A549 (cell line): ENCODE data around the gene MBD1. TPM values are rescaled to one million over a fixed set of nuclear protein-coding genes. Genes with fewer than 3 reads are reported as not detected.
A peak's percentile ranks its signal among the peaks of the same experiment; 100 is the strongest.

Source experiments
- CBX2 ChIP-seq: fragments of 200-600 bp; sonication (generic); IDR thresholded peaks from 2 replicates; pipeline ENCODE4 v1.6.1; 2016; ENCODE audit warnings: low read depth, mild to moderate bottlenecking, borderline replicate concordance
- CEBPB ChIP-seq, 2 experiments: fragments of >200 bp in 1 of 2; sonication (Bioruptor Twin) in 1 of 2; formaldehyde crosslinking in 1 of 2; IDR thresholded peaks; 2 replicates each; pipeline ENCODE4 v1.6.1; 2012 to 2016
- CHD2 ChIP-seq: fragments of 150-350 bp; IDR thresholded peaks from 2 replicates; pipeline ENCODE4 v1.6.1; 2014; ENCODE audit warnings: low read length; ENCODE audit not compliant: partially characterized antibody
- CHD4 ChIP-seq: fragments of 200-600 bp; sonication (generic); IDR thresholded peaks from 2 replicates; pipeline ENCODE4 v1.6.1; 2016; ENCODE audit warnings: antibody characterized with exemption, mild to moderate bottlenecking, borderline replicate concordance
- CTCF ChIP-seq: fragments of >200 bp; sonication (Bioruptor Twin); formaldehyde crosslinking; IDR thresholded peaks from 3 replicates; pipeline ENCODE4 v1.5.1; 2016
- EHF ChIP-seq: fragments of 250-450 bp; sonication (Bioruptor Pico); IDR thresholded peaks from 2 replicates; pipeline ENCODE4 v1.5.0; 2020; ENCODE audit warnings: mild to moderate bottlenecking
- EP300 ChIP-seq, 2 experiments: fragments of >200 bp; sonication (Bioruptor Twin); formaldehyde crosslinking; IDR thresholded peaks; 2 replicates in 1 of 2; 3 replicates in 1 of 2; pipeline ENCODE4 v1.6.1; 2016 to 2017
- FOSB ChIP-seq: fragments of 250-450 bp; sonication (Bioruptor Pico); IDR thresholded peaks from 2 replicates; pipeline ENCODE4 v1.5.0; 2020; ENCODE audit warnings: mild to moderate bottlenecking, moderate library complexity
- FOXS1 ChIP-seq: fragments of 250-450 bp; sonication (Bioruptor Pico); IDR thresholded peaks from 2 replicates; pipeline ENCODE4 v1.5.0; 2020; ENCODE audit warnings: mild to moderate bottlenecking, moderate library complexity
- GATA3 ChIP-seq: IDR thresholded peaks from 2 replicates; pipeline ENCODE4 v1.6.1; 2012; ENCODE audit warnings: borderline replicate concordance
- HDAC2 ChIP-seq: fragments of 200-600 bp; sonication (generic); IDR thresholded peaks from 2 replicates; pipeline ENCODE4 v1.6.1; 2016
- HES2 ChIP-seq: fragments of >200 bp; sonication (Bioruptor Twin); formaldehyde crosslinking; IDR thresholded peaks from 2 replicates; pipeline ENCODE4 v1.6.1; 2016
- HEYL ChIP-seq: fragments of 250-450 bp; sonication (Bioruptor Pico); IDR thresholded peaks from 2 replicates; pipeline ENCODE4 v1.8.0; 2021; ENCODE audit warnings: mild to moderate bottlenecking, moderate library complexity
- HOXB5 ChIP-seq: fragments of 250-450 bp; sonication (Bioruptor Pico); IDR thresholded peaks from 2 replicates; pipeline ENCODE4 v1.5.0; 2020; ENCODE audit warnings: mild to moderate bottlenecking, moderate library complexity
- JUN ChIP-seq, 2 experiments: fragments of >200 bp; sonication (Bioruptor Twin); formaldehyde crosslinking; IDR thresholded peaks; 2 replicates in 1 of 2; 3 replicates in 1 of 2; pipeline ENCODE4 v1.6.1; 2016 to 2017
- JUNB ChIP-seq: fragments of >200 bp; sonication (Bioruptor Twin); formaldehyde crosslinking; IDR thresholded peaks from 2 replicates; pipeline ENCODE4 v1.6.1; 2016
- MAX ChIP-seq: IDR thresholded peaks from 2 replicates; pipeline ENCODE4 v1.6.1; 2012
- MAZ ChIP-seq: fragments of 150-350 bp; IDR thresholded peaks from 2 replicates; pipeline ENCODE4 v1.6.1; 2014; ENCODE audit warnings: antibody characterized with exemption, low read depth, low read length, borderline replicate concordance
- NFE2L2 ChIP-seq: fragments of 150-350 bp; conservative IDR thresholded peaks from 2 replicates; pipeline ENCODE4 v1.6.1; 2014; ENCODE audit warnings: low read length
- PHF8 ChIP-seq: fragments of 200-600 bp; sonication (generic); IDR thresholded peaks from 2 replicates; pipeline ENCODE4 v1.6.1; 2016; ENCODE audit warnings: low read depth, mild to moderate bottlenecking, antibody characterized with exemption, moderate library complexity, borderline replicate concordance
- POLR2A ChIP-seq: IDR thresholded peaks from 2 replicates; pipeline ENCODE4 v1.6.1; 2012; ENCODE audit warnings: mild to moderate bottlenecking, low read length
- RARB ChIP-seq: fragments of 250-450 bp; sonication (Bioruptor Pico); IDR thresholded peaks from 2 replicates; pipeline ENCODE4 v1.8.0; 2021; ENCODE audit warnings: mild to moderate bottlenecking, moderate library complexity
- RCOR1 ChIP-seq: fragments of 150-350 bp; IDR thresholded peaks from 2 replicates; pipeline ENCODE4 v1.6.1; 2014; ENCODE audit warnings: antibody characterized with exemption, low read length, low read depth
- SREBF2 ChIP-seq: fragments of 450-650 bp; IDR thresholded peaks from 2 replicates; pipeline ENCODE4 v1.6.1; 2014; ENCODE audit warnings: mild to moderate bottlenecking, moderate library complexity
- TFCP2L1 ChIP-seq: fragments of 250-450 bp; sonication (Bioruptor Pico); IDR thresholded peaks from 2 replicates; pipeline ENCODE4 v1.5.0; 2021; ENCODE audit warnings: mild to moderate bottlenecking
- ZC3H11A ChIP-seq: fragments of 450-650 bp; IDR thresholded peaks from 2 replicates; pipeline ENCODE4 v1.6.1; 2014; ENCODE audit warnings: antibody characterized with exemption, mild to moderate bottlenecking
- ZSCAN20 ChIP-seq: fragments of 250-450 bp; sonication (Bioruptor Pico); IDR thresholded peaks from 2 replicates; pipeline ENCODE4 v1.8.0; 2022; ENCODE audit warnings: mild to moderate bottlenecking, moderate library complexity
- polyA plus RNA-seq, 4 experiments: library from polyadenylated mRNA; depleted of rRNA in 3 of 4; stranded (reverse); fragments of >200 nt; fragmentation: RNase III in 1 of 4; extraction: RNeasy Plus Mini Kit Qiagen cat#74134 plus additional on column Dnase treatment in 1 of 4; gene quantifications; 2 replicates in 3 of 4; 3 replicates in 1 of 4; pipeline ENCODE4 v1.2.3, GENCODE V29; 2011 to 2017
- TF ChIP-seq, protein P1 (sequence below): fragments of >200 bp; sonication (Bioruptor Twin); formaldehyde crosslinking; IDR thresholded peaks from 3 replicates; pipeline ENCODE4 v1.6.1; 2016
- TF ChIP-seq, protein P2 (sequence below): fragments of 200-600 bp; sonication (generic); IDR thresholded peaks from 2 replicates; pipeline ENCODE4 v1.6.1; 2016; ENCODE audit warnings: antibody characterized with exemption, mild to moderate bottlenecking, moderate library complexity
- TF ChIP-seq, protein P3 (sequence below): IDR thresholded peaks from 2 replicates; pipeline ENCODE4 v1.6.1; 2012
- TF ChIP-seq, protein P4 (sequence below): fragments of 450-650 bp; IDR thresholded peaks from 2 replicates; pipeline ENCODE4 v1.6.1; 2014; ENCODE audit warnings: antibody characterized with exemption

MBD1 gene
- polyA plus RNA-seq, 2 of the 4 experiments (the other 2 are of a cell fraction), result 27.9 to 28.6 TPM

DNA sequence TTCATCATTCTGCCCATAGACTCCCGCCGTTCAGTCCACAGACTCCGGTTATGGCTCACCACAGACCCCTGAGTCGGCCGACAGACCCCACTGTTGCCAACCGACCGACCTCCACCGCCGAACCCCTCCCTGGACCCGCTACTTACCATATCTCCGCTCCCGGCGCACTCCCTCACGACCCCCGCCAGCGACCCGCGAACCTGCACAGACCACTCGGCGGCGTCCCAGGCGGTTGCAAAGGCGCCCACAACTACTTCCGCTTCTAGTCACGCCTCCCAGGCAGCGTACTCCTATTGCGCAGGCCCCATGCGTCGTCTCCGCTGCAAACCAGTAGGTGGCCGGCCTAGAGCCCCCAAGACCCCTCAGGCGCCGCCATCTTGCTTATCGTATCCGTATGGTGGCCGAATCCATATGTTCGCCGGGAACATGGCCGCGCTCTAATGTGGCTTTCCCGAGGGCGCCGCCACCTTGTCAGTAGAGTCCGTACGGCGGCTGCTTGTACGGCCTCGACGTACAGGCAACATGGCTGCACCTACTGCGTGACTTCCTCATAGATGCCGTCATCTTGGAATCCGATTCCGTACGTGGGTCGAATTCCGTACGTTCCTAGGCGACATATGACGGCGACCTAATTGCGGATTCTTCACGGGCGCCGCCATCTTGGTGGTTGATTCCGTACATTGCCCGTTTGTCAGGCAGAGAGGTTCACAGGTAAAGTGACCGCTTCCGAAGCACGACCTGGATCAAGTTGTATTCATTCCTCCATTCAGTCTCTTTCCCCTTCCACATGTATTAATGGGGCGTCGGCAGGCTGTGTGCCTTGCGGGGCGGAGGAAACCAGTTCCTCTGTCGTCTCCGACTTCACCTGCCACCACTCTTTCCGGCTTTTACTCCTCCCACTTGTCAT, 6.4 kb upstream of the MBD1 start, which contains the start of gene CXXC1 (continued):
- TF ChIP-seq, protein P1, sequence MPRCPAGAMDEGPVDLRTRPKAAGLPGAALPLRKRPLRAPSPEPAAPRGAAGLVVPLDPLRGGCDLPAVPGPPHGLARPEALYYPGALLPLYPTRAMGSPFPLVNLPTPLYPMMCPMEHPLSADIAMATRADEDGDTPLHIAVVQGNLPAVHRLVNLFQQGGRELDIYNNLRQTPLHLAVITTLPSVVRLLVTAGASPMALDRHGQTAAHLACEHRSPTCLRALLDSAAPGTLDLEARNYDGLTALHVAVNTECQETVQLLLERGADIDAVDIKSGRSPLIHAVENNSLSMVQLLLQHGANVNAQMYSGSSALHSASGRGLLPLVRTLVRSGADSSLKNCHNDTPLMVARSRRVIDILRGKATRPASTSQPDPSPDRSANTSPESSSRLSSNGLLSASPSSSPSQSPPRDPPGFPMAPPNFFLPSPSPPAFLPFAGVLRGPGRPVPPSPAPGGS, result no peak
- TF ChIP-seq SREBF2, result no peak
- TF ChIP-seq HEYL (CRISPR knock-in tag), result no peak
- TF ChIP-seq RCOR1, result no peak
- no peak for TF ChIP-seq NFE2L2
- no peak for TF ChIP-seq CHD2
- no peak for TF ChIP-seq FOSB
- TF ChIP-seq HOXB5 (CRISPR knock-in tag), result peak; percentile 50; the same call in 1 of the 2 replicates
- no peak for TF ChIP-seq ZC3H11A
- no peak for TF ChIP-seq CHD4
- no peak for TF ChIP-seq HDAC2
- peak in 1 of 2 experiments; percentile 24; a peak in 1 of 5 replicates for TF ChIP-seq JUN (IDR thresholded peaks at IDR 0.05)
- no peak for TF ChIP-seq GATA3
- TF ChIP-seq, protein P2, sequence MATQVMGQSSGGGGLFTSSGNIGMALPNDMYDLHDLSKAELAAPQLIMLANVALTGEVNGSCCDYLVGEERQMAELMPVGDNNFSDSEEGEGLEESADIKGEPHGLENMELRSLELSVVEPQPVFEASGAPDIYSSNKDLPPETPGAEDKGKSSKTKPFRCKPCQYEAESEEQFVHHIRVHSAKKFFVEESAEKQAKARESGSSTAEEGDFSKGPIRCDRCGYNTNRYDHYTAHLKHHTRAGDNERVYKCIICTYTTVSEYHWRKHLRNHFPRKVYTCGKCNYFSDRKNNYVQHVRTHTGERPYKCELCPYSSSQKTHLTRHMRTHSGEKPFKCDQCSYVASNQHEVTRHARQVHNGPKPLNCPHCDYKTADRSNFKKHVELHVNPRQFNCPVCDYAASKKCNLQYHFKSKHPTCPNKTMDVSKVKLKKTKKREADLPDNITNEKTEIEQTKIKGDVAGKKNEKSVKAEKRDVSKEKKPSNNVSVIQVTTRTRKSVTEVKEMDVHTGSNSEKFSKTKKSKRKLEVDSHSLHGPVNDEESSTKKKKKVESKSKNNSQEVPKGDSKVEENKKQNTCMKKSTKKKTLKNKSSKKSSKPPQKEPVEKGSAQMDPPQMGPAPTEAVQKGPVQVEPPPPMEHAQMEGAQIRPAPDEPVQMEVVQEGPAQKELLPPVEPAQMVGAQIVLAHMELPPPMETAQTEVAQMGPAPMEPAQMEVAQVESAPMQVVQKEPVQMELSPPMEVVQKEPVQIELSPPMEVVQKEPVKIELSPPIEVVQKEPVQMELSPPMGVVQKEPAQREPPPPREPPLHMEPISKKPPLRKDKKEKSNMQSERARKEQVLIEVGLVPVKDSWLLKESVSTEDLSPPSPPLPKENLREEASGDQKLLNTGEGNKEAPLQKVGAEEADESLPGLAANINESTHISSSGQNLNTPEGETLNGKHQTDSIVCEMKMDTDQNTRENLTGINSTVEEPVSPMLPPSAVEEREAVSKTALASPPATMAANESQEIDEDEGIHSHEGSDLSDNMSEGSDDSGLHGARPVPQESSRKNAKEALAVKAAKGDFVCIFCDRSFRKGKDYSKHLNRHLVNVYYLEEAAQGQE, result no peak
- TF ChIP-seq CEBPB (IDR thresholded peaks at IDR 0.05), result no peak
- TF ChIP-seq PHF8, result no peak
- TF ChIP-seq MAZ, result no peak
- no peak for TF ChIP-seq CBX2
- TF ChIP-seq CTCF, result no peak
- TF ChIP-seq HES2, result no peak
- TF ChIP-seq TFCP2L1 (CRISPR knock-in tag), result no peak
- TF ChIP-seq, protein P3, sequence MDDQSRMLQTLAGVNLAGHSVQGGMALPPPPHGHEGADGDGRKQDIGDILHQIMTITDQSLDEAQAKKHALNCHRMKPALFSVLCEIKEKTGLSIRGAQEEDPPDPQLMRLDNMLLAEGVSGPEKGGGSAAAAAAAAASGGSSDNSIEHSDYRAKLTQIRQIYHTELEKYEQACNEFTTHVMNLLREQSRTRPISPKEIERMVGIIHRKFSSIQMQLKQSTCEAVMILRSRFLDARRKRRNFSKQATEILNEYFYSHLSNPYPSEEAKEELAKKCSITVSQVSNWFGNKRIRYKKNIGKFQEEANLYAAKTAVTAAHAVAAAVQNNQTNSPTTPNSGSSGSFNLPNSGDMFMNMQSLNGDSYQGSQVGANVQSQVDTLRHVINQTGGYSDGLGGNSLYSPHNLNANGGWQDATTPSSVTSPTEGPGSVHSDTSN, result no peak
- TF ChIP-seq RARB (CRISPR knock-in tag), result no peak
- no peak for TF ChIP-seq EHF (CRISPR knock-in tag)
- TF ChIP-seq EP300 (IDR thresholded peaks at IDR 0.05), result no peak
- peak; percentile 41; the same call in 1 of the 2 replicates for TF ChIP-seq FOXS1 (CRISPR knock-in tag)
- TF ChIP-seq POLR2A, result peak; percentile 67
- peak; percentile 51; the same call in 1 of the 2 replicates for TF ChIP-seq MAX
- TF ChIP-seq JUNB, result no peak
- TF ChIP-seq, protein P4, sequence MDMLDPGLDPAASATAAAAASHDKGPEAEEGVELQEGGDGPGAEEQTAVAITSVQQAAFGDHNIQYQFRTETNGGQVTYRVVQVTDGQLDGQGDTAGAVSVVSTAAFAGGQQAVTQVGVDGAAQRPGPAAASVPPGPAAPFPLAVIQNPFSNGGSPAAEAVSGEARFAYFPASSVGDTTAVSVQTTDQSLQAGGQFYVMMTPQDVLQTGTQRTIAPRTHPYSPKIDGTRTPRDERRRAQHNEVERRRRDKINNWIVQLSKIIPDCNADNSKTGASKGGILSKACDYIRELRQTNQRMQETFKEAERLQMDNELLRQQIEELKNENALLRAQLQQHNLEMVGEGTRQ, result no peak
- no peak for TF ChIP-seq ZSCAN20 (CRISPR knock-in tag)
